HEK293T (cell line): ENCODE results near the gene CCER1.

Experiments used
- BHLHE40 ChIP-seq: fragments of 450-650 bp; IDR thresholded peaks from 2 replicates; pipeline ENCODE4 v1.6.1; 2016; ENCODE audit warnings: mild to moderate bottlenecking, moderate library complexity, borderline replicate concordance
- ELF4 ChIP-seq: fragments of 450-650 bp; IDR thresholded peaks from 2 replicates; pipeline ENCODE4 v1.6.1; 2017; ENCODE audit warnings: antibody characterized with exemption
- FOXM1 ChIP-seq: fragments of 450-650 bp; IDR thresholded peaks from 2 replicates; pipeline ENCODE4 v1.6.1; 2017; ENCODE audit warnings: mild to moderate bottlenecking, borderline replicate concordance
- LEF1 ChIP-seq: fragments of 450-650 bp; IDR thresholded peaks from 2 replicates; pipeline ENCODE4 v1.6.1; 2017; ENCODE audit warnings: mild to moderate bottlenecking, borderline replicate concordance
- NFRKB ChIP-seq: fragments of 450-650 bp; IDR thresholded peaks from 2 replicates; pipeline ENCODE4 v1.6.1; 2016; ENCODE audit warnings: mild to moderate bottlenecking, moderate library complexity
- SP1 ChIP-seq: fragments of 450-650 bp; IDR thresholded peaks from 2 replicates; pipeline ENCODE4 v1.6.1; 2017
- SUZ12 ChIP-seq: fragments of 450-650 bp; IDR thresholded peaks from 2 replicates; pipeline ENCODE4 v1.6.1; 2016; ENCODE audit warnings: mild to moderate bottlenecking
- TARDBP ChIP-seq: fragments of 450-650 bp; IDR thresholded peaks from 2 replicates; pipeline ENCODE4 v1.6.1; 2016
- TF ChIP-seq, protein P1 (sequence below): fragments of 450-650 bp; IDR thresholded peaks from 2 replicates; pipeline ENCODE4 v1.6.1; 2016

DNA sequence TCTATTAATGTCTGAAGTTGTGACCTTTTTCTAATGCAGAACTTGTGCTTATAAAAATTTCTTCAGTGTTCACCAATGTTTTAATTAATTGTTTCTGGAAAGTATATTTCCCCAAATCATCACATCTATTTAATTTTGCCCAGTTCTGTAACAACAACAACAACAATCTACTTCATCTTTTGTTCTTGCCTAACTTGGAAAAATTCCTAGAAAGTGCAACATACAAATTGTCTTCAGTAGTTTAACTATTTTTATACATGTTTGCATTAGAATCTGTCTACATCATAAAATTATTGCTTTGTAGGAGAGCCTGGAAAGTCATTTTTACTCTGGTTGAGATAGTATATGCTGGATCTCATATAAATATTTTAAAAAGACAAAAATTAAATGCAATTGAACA, 38.5 kb downstream of the CCER1 start:
- TF ChIP-seq, protein P1, sequence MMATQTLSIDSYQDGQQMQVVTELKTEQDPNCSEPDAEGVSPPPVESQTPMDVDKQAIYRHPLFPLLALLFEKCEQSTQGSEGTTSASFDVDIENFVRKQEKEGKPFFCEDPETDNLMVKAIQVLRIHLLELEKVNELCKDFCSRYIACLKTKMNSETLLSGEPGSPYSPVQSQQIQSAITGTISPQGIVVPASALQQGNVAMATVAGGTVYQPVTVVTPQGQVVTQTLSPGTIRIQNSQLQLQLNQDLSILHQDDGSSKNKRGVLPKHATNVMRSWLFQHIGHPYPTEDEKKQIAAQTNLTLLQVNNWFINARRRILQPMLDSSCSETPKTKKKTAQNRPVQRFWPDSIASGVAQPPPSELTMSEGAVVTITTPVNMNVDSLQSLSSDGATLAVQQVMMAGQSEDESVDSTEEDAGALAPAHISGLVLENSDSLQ = no peak
- TF ChIP-seq ELF4 = no peak
- no peak for TF ChIP-seq LEF1
- TF ChIP-seq SUZ12 = no peak
- TF ChIP-seq SP1 = no peak
- TF ChIP-seq TARDBP = no peak
- no peak for TF ChIP-seq FOXM1
- no peak for TF ChIP-seq NFRKB
- TF ChIP-seq BHLHE40 = no peak
